WTC11 (cell line): ENCODE data around the gene MRPL51.

ENCODE experiments used
- FOXK1 ChIP-seq: sonication (generic); formaldehyde crosslinking; IDR thresholded peaks from 2 replicates; pipeline ENCODE4 v1.8.0; 2022; ENCODE audit warnings: mild to moderate bottlenecking, moderate library complexity, missing genetic modification reagents
- NFYB ChIP-seq: sonication (generic); formaldehyde crosslinking; conservative IDR thresholded peaks from 2 replicates; pipeline ENCODE4 v1.8.0; 2022; ENCODE audit warnings: low read depth, missing genetic modification reagents
- TF ChIP-seq, protein P1 (sequence below): sonication (generic); formaldehyde crosslinking; IDR thresholded peaks from 2 replicates; pipeline ENCODE4 v1.8.0; 2023; ENCODE audit warnings: missing genetic modification reagents, mild to moderate bottlenecking, borderline replicate concordance
- TF ChIP-seq, protein P2 (sequence below): fragments of 200-600 bp; IDR thresholded peaks from 2 replicates; pipeline ENCODE4 v1.8.0; 2022; ENCODE audit warnings: antibody characterized with exemption

DNA sequence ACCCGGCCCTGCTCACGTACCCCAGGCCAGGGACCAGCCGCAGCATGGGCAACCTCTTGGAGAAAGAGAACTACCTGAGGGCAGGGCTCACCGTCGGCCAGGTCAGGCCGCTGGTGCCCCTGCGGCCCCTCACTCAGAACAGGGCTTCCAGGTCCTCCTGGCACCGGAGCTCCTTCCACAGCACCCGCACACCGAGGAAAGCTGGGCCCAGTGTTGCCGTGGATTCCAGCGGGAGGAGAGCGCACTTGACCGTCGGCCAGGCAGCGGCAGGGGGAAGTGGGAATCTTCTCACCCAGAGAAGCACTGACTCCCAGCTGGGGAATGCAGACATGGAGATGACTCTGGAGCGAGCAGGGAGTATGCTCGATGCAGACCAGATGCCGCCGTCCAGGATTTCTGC, 14.6 kb downstream of the MRPL51 start:
- TF ChIP-seq, protein P1, sequence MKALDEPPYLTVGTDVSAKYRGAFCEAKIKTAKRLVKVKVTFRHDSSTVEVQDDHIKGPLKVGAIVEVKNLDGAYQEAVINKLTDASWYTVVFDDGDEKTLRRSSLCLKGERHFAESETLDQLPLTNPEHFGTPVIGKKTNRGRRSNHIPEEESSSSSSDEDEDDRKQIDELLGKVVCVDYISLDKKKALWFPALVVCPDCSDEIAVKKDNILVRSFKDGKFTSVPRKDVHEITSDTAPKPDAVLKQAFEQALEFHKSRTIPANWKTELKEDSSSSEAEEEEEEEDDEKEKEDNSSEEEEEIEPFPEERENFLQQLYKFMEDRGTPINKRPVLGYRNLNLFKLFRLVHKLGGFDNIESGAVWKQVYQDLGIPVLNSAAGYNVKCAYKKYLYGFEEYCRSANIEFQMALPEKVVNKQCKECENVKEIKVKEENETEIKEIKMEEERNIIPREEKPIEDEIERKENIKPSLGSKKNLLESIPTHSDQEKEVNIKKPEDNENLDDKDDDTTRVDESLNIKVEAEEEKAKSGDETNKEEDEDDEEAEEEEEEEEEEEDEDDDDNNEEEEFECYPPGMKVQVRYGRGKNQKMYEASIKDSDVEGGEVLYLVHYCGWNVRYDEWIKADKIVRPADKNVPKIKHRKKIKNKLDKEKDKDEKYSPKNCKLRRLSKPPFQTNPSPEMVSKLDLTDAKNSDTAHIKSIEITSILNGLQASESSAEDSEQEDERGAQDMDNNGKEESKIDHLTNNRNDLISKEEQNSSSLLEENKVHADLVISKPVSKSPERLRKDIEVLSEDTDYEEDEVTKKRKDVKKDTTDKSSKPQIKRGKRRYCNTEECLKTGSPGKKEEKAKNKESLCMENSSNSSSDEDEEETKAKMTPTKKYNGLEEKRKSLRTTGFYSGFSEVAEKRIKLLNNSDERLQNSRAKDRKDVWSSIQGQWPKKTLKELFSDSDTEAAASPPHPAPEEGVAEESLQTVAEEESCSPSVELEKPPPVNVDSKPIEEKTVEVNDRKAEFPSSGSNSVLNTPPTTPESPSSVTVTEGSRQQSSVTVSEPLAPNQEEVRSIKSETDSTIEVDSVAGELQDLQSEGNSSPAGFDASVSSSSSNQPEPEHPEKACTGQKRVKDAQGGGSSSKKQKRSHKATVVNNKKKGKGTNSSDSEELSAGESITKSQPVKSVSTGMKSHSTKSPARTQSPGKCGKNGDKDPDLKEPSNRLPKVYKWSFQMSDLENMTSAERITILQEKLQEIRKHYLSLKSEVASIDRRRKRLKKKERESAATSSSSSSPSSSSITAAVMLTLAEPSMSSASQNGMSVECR (CRISPR knock-in tag) = no peak
- TF ChIP-seq, protein P2, sequence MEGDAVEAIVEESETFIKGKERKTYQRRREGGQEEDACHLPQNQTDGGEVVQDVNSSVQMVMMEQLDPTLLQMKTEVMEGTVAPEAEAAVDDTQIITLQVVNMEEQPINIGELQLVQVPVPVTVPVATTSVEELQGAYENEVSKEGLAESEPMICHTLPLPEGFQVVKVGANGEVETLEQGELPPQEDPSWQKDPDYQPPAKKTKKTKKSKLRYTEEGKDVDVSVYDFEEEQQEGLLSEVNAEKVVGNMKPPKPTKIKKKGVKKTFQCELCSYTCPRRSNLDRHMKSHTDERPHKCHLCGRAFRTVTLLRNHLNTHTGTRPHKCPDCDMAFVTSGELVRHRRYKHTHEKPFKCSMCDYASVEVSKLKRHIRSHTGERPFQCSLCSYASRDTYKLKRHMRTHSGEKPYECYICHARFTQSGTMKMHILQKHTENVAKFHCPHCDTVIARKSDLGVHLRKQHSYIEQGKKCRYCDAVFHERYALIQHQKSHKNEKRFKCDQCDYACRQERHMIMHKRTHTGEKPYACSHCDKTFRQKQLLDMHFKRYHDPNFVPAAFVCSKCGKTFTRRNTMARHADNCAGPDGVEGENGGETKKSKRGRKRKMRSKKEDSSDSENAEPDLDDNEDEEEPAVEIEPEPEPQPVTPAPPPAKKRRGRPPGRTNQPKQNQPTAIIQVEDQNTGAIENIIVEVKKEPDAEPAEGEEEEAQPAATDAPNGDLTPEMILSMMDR = no peak
- TF ChIP-seq NFYB (CRISPR knock-in tag) (no peak), FOXK1 (CRISPR knock-in tag) (no peak)
